HG02798 (cell line): ENCODE measurements around the gene CHMP4B.
A peak's percentile ranks its signal among the peaks of the same experiment; 100 is the strongest.

Source experiments
- ATAC-seq: cut with Tn5 transposase; IDR thresholded peaks from one replicate; pipeline ENCODE4 v1.9.1; 2021; ENCODE audit warnings: mild to moderate bottlenecking; ENCODE audit not compliant: unreplicated experiment, poor library complexity

The CHMP4B gene

DNA sequence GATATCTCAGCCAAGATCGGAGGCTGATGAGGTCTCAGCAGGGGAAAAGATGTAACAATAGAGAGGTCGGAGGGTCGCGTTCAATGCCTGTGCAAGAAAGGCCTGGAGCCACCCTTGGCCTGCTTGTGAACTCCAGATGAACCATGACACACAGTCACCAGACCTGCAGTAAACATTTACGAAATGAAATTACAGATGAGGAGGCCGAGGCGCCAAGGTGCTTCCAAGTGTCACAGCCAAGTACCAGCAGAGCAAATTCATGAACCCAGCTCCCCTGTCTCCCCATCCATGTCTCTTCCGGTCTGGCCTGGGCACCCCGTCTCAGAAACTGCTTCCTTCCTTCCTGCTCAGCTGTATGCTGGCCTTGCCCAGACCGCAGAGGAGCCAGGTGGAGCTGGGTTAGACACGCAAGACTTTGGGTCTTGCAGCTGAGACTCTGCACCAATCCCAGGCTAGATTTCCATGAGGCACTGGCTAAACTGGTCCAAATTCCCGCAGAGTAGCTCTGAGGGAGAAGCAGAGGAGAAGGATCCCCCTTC, 48.1 kb downstream of the CHMP4B start:
- ATAC-seq, result peak; percentile 57

DNA sequence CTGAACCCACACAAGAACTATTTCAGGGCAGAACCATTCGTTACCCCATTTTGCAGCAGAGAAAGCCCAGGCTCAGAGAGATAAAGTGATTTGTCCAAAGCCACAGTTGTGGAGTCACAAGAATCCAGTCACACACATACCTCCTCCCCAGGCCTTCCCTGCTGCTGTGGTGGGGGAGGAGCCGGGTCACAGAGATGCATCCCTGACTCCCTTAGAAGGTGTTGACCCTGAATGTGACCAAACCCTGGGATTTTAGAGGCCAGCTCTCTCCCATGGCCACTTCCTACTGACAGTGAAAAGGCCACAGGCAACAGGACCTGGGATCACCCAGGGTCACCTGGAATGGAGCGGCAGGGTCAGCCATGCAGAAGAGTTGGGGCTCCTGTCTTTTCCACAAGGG, 48.6 kb downstream of the CHMP4B start:
- ATAC-seq, result peak; percentile 3

DNA sequence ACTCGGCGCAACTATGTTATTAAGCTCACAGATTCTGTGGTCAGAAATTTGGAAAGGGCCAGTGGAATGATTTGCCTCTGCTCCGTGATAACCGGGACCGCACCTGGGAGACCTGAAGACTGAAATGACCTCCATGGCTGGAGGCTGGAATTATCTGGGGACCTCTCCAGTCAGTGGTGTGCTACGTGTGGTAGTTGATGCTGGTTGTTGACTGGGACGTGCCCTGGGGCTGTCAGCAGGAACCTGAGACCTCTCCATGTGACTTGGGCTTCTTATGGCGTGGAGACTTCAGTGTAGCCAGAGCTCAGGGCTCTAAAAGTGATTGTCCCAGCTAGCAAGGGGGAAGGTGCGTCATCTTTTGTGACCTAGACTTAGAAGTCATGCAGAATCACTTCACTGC, 50.3 kb downstream of the CHMP4B start:
- no peak for ATAC-seq

GRCh38 chr20:33862709-33863403, 51.7 kb downstream of the CHMP4B start:
- ATAC-seq, result no peak

DNA sequence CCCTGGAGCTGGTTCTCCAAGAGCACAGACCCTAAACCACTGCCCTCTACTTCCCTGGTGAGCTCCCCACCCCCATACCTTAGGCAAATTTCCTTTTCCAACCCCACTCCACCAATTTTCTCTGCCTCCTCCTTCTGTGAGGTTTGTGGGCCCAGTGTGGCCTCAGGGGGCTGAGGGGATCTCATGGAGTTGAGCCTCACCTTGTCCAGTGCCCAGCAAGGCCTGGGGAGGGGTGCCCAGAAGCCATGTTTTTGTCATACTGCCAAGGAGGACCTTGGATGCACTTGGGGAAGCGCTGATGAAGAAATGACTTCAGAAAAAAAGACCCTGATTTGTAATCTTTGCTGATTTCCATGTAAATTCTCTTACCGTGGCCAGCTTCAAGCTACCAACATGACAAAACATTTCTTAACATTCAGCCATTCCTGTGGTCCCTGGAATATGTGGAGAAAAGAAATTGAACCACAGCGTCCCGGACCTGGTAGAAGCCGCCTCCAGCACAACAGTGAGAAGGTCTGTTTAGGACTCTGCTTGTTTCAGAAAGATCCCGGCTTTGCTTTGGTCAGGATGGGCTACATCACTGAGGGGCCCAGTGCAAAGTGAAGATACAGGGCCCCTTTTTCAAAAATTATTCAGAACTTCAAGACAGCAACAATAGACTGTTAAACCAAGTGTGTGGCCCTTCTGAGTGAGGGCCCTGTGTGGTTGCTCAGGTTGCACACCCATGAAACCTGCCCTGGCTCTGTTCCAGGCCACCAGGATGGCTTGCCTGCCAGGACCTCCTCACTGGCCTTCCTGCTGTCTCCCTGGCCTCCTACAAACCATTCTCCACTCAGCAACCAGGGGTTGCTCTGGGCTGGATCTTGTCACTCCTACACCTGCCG, 52.5 kb downstream of the CHMP4B start:
- no peak for ATAC-seq

- ATAC-seq, result no peak
Measured at GRCh38 chr20:33864324-33864963, 53.3 kb downstream of the CHMP4B start.

- no peak for ATAC-seq
Measured at GRCh38 chr20:33865761-33866370, 54.7 kb downstream of the CHMP4B start.

GRCh38 chr20:33866398-33867100, 55.4 kb downstream of the CHMP4B start:
- ATAC-seq, result no peak

DNA sequence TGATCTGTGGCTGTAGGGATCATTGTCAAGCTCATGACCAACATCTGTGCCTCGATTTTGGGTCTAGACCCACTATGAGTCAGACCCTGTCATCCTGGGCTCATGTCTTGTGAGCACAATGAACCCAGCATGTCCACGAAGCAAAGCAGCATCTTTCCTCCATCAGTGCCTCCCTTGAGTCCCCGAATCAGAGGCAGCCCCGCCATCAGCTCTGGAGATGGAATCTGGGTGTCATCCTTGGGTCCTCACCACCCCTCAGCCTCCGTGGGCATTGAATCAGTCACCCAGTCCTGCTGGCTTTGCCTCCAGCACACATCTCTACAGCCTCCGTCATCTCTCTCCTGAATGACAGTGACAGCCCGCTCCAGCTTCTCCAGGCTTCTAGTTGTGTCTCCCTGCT, 56.9 kb downstream of the CHMP4B start:
- ATAC-seq, result no peak

DNA sequence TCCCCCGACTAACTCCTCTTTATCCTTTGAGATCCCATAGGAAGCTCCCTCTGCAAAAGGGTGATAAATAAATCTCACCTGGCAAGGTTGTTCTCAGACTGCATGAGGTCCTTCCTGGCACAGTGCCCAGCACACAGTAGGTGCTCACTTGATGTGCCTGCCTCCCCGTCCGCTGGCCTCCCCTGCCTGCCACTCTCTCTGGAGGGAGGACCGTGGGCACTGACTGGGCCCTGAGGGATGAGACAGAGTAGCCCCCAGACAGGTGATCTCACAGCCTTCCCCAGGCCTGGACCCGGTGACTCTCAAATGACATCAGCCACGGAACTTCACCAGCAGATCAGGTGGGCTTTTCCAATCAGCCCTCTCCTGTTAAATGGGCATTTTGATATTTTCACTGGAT, 57.4 kb downstream of the CHMP4B start:
- no peak for ATAC-seq

- ATAC-seq, result no peak
Measured at GRCh38 chr20:33869283-33869682, 58.1 kb downstream of the CHMP4B start.

DNA sequence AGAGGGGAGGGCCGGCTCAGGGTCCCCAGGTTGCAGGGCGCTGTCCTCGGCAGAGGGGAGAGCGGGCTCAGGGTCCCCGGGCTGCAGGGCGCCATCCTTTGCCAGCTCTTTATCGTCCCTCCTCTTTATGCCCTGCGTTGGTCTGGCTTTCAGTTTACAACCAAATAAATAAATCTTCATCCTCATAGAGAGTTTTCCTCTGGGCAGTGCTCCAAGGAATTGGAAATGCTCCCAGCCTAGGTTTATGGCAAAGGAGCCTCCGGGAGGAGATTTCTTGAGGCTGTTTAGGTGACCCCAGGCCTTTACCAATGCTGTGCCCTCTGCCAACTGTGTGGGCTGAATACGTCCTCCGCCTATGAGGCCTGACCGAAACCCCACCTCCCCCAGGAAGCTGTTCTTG, 60.2 kb downstream of the CHMP4B start:
- no peak for ATAC-seq

DNA sequence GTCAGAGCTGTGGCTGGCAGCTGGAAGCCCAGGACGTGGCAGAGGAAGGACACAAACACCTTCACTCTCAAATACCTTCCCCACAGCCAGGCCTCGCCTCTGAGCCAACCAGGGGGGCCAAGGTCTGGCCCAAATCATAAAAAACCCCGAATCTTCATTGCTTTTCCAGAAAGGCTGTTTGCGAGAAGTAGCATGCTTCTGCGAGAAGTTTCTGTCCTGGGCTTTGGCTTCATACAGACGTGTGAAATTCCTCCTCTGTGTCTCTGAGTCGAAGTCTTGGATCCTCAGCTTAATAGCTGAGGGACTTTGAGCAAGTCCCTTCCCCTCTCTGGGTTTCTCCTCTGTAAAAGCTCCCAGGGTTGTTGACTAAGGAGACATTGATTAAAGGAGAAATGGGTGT, 63.0 kb downstream of the CHMP4B start:
- no peak for ATAC-seq

- ATAC-seq, result peak; percentile 86
Measured at GRCh38 chr20:33875055-33875454, 63.9 kb downstream of the CHMP4B start.

GRCh38 chr20:33875534-33876026, 64.4 kb downstream of the CHMP4B start:
- no peak for ATAC-seq

DNA sequence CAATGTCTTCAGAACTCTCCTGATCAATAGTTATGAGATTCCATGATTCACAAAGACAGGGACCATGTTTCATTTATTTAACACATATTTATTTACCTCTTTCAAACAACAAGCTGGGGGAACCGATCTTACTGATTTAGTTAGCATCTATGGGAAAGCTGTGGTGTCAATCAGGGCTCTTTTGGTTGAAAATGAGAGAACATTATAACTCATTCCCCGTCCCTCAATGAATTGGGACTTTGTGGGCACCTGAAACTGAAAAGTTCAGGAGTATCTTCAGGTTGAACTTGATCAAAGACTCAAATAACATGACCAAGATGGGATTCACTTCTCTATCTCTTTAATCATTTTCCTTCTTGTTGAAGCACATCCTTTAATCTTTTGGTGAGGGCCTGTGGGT, 67.4 kb downstream of the CHMP4B start:
- ATAC-seq, result no peak

- no peak for ATAC-seq
Measured at GRCh38 chr20:33880396-33880795, 69.2 kb downstream of the CHMP4B start.

GRCh38 chr20:33881989-33882388, 70.8 kb downstream of the CHMP4B start:
- no peak for ATAC-seq

DNA sequence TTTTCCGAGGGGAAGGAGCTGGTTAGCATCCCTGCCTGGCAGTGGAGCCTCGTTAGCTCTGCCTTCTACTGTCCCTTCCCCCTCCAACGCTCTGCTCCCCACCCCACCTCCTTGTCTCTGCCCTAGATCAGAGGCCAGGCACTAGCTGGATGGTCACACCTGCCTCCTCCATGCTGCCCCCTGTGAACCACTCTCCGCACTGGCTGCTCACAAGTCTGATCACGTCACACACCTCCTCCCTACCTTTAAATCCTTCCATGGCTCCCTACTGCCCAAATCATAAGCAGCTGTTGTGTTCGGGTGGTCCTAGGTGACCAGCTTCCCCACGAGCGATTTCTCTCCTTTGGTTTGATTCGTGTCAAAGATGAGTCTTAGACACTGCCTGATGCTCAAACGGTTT, 71.3 kb downstream of the CHMP4B start:
- no peak for ATAC-seq

DNA sequence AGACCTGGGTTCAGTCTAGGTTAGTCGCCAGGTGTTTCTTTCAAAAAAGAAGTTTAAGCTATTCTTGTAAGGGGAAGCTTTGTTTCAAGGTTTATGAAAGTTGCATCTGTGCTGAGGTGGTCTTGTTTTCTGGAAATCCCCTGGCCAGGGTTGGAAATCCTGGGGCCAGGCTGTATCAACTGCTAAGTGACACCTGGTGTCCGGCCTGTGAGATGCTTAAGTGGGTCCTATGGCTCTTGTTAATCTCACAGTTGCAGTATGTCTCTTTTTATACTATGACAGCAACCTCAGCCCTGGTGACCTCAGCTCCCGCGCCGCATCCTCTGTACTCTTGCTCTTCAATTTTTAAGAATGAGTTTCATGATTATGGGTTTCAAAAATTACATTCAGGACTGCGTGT, 72.0 kb downstream of the CHMP4B start:
- peak; percentile 87 for ATAC-seq
